GM19023 (cell line): ENCODE results near the gene JAKMIP1.

Source experiments
- ATAC-seq: cut with Tn5 transposase; IDR thresholded peaks from one replicate; pipeline ENCODE4 v1.9.1; 2021; ENCODE audit warnings: mild to moderate bottlenecking, moderate library complexity; ENCODE audit not compliant: unreplicated experiment

The JAKMIP1 gene

DNA sequence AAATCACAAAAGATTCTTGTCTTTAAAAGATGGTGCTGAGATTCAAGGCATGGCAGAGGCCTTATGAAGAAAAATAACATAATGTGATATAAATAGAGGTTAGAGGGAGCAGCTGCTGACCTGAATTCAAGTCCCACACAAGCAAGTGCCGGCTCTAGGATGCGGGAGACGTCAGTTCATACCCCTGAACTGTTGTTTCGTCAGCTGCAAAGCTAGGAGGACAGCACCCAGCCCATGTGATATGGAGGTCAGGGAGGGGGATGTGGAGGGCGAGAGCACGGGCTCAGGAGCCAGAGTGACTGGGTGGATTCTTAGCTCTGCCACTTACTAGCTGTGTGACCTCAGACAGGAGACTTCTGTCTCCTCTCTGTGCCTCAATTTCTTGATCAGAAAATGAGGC is 77.9 kb downstream of the JAKMIP1 start:
- ATAC-seq: no peak

DNA sequence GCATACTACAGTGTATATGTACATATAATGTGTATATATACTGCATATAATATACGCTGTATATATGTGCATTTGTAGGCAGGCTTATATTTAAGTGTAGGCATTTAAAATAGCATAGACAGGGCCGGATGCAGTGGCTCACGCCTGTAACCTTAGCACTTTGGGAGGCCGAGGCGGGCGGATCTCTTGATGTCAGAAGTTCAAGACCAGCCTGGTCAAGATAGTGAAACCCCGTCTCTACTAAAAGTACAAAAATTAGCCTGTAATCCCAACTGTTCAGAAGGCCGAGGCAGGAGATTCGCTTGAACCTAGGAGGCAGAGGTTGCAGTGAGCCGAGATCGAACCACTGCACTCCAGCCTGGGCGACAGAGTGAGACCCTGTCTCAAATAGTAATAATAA is 78.4 kb downstream of the JAKMIP1 start:
- no peak for ATAC-seq

DNA sequence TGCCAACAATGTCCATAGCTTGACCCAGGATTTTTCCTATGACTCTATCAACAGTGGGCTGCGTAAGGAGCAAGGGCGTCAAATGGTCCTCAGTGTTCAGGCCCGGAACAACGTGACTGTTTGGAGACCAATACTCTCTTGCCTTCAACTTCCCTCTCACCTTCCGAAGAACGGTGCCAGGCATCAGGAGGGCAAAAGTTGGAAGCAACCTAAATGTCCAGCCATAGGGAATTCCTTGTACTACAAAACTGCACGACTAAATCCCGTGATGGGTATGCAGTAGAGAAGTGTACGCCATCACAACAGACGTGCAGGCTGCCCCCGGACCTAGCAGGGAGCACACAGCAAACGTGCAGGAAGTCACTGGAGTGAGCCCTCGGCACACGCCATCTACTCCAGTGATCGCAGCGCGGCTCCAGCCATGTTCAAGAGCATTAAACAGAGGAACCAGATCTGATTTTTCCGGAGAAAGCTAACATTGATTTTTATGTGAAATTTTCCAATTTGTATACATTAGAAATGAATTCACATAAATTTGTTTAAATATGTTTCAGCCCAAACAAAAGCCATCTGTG is 79.0 kb downstream of the JAKMIP1 start:
- ATAC-seq: no peak

DNA sequence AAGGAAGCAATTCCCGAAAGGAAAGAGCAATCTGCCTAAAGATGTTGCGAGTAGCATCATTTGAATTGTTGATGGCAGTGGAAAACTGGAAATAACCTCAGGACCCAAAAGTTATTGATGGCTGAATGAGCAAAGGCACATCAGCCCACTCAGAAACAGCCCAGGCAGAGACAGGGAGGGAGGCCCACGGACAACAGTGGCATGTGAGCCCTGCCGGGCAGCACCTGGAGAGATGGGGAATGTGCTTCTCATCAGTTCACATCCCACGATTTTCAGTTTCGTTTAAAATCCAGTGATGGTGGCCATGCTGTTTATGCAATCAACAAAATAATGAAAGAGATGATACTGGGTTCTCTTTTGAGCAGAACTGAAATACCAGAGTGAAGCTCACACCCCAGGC is 80.0 kb downstream of the JAKMIP1 start:
- no peak for ATAC-seq

DNA sequence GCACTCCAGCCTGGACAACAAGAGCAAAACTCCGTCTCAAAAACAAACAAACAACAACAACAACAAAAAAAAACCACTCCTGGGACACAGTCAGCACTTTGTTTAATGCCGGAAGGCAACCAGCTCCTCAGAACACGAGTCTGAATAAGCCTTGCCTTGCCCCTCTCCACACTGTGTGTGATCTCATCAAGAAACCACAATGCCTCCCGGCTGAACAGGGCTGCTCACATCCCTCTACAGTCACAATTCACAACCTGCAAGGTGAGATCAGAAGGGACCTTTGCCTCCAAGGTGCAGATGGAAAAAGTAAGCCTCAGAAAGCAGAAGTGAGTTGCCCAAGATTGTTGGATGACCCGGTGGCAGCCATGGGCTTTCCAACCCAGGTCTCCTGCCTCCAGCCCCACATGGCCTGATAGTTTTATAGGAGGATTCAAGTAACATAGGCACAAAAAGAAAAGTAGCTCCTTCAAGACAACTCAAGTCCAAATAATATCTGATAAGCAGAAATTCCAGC is 80.8 kb downstream of the JAKMIP1 start:
- ATAC-seq: no peak

DNA sequence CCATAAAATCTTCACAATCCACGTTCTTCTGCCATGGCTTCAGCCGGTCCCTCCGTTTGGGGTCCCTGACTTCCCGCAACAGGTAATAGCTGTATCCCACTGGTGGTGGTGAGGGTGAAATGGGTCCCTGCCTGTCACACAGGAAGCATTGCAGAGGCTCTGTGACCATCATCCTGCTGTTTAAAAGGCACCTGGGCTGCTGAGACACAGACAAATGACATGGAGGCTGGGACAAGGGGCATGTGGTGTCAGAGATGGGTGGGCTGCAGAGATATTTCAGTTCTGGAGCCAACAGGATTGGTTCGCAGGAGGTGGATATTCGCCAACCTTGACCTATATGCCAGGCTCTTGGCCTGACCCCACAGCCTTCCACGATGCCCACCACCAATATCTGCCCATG is 82.1 kb downstream of the JAKMIP1 start:
- no peak for ATAC-seq

DNA sequence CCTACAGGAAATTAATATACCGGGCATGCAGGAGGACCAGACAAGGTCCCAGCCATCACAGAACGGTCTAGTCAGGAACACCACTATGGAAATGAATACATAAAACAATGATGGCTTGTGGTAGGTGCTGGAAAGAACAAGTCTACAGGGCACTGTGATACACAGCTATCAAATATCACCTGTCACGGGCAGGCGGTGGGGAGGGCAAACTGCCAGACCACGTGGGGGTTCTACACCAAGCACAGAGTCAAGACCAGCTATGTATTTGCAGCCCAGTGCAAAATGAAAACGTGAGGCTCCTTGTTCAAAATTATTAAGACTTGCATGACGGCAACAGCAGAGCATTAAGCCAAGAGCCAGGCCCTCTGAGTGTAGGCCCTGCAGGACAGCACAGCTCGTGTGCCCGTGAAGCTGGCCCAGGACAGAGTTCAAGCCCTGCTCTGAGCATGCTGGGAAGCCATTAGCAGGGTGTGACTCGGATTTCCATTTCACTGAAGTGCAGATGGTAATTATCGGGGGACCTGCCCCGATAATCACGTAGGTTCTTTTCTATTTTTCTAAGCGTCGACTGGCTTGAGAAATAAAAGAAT is 83.6 kb downstream of the JAKMIP1 start:
- ATAC-seq: no peak

DNA sequence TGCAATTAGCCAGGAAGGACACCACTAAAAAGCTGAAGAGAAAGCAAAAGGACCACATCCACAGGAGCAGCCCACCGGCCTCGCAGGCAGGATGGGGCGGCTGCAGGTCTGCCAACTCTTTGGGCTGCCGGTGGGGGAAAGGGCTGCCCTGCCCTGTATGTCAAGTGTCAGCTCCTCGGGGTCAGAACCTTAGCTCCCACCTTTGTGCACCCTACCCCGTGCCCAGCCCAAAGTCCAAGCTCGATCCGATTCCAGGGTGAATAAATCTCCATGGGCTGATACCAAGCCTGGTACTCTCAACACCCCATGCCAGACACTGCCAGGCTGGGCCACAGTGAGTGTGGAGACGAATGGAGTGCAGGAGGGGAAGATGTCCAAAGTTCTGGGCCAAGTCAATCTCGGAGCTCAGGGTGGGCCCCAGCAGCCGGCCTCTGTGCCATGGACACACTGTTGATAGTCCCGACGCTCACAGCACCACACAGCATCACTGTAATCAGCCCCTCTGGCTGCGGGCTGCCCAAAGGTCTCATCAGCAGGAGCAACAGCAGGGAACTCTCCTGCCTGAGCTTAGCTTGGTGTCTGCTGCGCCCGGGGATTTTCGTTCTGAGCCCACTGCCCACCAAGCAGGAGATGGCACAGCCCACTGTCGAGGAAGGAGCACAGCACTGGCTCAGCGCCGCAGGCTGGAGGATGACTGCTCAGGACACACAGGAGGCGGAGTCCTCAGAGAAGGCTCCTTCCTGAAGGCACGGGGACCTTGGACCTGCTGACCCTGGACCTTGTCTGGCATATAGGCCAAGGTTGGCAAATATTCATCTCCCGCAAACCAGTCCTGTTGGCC is 84.4 kb downstream of the JAKMIP1 start:
- ATAC-seq: no peak

DNA sequence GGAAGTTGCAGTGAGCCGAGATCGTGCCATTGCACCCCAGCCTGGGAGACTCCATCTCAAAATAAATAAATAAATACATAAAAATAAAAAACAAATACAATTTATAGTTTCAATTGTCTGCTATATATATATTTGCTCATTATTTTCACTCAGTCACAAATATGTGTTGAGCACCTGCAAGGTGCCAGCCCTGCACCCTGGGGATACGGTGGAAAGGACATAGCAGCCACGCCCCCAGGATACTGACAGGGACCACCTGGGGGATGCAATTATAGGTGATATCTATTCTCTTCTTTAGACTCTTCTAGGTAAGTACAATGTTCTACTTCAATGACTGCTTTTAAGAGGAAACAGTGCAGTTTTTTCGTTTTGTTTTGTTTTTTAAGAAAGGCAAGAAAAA is 85.0 kb downstream of the JAKMIP1 start:
- ATAC-seq: no peak

DNA sequence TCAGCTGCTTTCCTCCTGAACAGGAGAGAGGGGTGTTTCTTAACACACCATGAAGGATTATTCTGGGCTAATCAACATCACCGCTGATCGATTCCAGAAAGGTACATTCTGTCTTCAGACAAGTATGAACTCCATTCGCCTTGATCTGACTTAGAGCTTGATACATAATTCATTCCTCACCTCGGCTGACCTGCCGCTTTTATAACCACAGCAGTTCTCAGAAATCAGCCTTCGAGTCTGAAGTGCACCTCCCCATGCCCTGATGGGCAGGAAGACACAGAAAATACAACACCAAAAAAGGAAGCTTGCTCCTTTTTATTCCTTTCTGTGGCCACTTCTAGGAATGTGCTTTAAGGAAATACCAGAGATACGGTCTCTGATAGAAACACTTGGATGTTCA is 85.7 kb downstream of the JAKMIP1 start:
- no peak for ATAC-seq

DNA sequence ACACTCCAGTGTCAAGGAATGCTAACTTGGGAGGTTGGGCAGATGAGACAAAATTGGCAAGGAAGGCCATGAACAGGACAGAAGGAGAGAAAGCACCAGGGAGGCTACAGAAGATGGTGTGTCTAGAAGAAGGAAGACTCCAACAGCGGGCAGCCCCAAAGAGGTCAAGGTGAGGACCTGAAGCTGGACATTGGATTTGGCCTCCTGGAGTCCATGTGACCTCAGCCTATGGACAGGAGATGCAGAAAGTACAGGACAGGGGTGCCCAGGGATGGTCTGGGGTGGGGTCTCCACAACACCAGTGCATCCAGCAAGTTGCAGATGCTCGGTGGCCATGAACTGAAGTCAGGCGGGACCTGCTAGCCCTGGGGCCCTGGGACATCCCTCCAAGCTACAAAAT is 86.2 kb downstream of the JAKMIP1 start:
- no peak for ATAC-seq

DNA sequence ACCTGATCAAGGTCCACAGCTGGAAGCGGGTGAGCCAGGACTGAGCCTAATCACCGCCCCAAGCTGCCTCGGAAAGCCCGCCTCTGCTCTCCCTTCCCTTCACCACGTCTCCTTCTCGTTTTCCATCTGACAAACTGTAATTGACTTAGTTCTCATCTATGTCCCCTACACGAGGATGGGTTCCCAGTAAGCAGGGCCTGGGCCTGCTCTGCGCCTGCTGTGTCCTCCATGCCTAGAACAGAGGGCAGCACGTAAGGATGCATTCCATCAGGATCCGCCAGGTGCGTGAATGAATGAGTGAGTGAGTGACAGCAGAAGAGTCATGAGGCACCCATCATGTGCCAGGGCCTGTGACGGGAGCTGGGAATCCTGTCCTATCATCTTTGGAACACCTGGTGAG is 86.7 kb downstream of the JAKMIP1 start:
- no peak for ATAC-seq

DNA sequence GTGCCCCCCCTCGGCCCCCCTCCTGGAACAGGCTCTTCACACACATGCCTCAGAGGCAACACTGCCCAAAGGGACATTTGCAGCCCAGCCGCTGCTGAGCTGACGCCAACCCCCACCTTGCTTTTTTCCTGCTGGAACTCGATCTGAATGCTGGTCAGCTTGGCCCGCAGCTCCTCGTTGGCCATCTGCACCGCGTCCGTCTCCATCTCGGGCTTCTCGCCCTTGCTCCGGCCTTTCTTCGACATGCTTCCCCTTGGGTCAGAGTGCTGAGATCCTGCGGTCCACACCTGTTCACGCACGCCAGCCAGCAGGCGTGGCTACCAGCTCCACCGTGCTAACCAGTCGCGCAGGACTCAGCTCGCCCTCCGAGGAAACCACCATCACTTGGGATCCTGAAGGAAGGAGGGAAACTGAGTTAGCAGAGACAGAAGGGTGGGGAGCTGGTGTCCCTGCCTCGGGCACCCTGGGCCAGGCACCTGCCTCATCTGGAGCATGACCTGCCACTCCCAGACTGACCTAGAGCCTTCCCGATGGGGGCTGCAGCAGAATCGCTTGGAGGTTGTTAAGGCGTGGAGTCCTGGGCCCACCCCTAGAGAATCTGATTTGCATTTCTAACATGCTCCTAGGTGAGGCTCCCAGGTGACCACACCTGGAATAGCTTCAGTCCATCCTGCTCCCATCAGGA is 87.6 kb downstream of the JAKMIP1 start:
- ATAC-seq: no peak

DNA sequence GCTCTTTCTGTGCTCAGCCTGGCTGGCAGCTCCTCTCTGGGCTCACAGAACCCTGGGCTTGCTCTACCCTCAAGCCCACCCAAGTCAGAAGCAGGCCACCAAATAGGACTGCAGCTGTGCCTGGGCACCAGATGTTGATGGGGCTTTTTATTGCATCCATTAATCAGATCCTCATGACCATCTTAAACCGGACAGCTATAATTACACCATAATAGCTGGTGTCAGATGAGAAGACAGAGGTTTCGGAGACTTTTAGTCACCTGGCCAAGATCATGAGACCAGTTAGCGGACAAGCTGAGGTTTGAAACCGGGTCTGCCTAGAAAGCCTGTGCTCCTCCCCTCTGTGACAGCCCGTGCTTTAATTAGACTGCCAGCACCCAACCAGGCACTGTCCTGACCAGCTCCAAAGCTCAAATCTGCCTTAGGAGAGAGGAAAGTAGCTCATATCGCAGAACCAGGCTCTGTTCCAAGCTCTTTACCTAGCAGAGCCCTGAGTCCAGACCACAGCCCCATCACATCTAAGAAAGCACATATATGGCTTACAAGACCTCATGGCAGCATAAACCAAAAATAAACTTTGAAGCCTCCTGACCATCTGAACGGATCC is 88.9 kb downstream of the JAKMIP1 start:
- no peak for ATAC-seq

DNA sequence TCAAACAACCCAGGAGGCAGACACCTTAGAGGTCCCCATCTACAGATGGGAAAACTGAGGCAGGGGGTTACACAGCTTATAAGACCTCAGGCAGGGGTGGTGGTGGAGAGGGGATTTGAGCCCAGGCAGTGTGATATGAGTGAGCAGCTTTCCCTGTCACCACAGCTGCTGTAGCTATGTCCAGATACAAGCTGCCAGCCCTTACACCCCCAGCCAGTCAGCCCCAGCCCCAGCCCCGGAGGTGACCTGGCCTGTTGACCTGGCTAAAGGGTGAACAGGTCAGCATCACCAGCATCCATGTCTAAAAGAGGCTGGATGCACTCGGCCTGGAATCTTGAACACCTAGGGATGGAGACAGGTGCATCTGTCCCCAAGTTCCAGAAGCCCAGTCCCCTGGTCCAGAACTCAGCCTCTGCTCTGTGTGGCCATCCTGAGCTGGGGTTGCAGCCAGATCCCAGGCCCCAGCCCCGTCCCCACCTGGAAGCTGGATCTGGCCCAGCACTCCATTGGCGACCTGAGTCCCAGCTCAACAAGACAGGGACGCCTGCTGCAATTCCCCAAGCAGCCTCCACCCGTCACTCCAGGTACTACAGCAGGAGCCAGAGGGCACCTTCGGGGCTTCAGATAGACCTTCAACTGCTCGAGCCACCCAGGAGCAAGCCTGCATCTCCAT is 89.5 kb downstream of the JAKMIP1 start:
- ATAC-seq: no peak

DNA sequence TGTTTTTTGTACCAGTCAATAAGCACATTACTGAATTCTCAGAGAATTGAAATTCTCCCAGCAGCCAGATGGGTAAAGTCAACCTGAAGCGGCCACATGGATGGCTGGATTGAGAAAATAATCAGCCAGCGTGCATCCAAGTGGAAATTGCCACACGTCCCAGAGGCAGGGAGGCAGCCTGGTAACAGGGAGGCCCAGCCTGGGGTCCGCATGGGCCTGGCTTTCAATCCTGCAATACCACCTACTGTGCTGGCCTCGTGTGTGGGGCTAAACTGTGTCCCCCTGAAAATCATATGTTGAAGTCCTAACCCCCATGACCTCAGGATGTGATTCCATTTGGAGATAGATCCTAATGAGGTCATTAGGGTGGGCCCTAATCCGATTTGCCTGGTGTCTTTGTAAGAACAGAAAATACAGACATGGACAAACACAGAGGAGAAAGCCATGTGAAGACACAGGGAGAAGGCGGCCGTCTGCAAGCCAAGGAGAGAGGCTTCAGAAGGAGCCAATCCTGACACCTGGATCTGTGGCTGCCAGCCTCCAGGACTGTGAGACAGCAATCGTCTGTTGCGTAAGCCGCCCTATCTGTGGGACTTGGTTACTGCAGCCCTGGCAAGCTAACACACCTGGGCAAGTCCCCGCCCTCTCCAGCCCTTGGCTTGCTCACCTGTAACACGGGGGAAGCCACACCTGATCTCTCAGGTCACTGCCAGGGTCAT is 90.3 kb downstream of the JAKMIP1 start:
- ATAC-seq: no peak

DNA sequence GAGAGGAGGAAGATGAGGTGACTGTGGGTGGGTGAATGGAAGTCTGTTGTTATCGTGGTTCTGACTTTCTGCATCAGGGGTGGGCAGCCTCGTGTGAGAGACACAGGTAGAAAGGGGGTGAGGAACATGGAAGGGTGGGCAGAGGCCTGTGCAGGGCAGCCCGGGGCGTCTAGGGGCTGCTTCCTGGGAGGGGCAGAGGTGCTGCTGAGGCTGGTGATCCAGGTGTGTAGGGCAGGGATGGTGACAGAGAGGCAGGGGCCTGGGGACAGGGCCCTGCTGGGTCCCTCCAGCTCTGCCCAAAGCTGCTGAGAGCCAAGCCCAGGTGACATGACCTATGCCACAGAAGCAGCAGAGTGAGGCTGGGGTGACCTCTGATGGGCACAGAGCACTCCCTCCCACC is 92.5 kb downstream of the JAKMIP1 start:
- ATAC-seq: no peak

DNA sequence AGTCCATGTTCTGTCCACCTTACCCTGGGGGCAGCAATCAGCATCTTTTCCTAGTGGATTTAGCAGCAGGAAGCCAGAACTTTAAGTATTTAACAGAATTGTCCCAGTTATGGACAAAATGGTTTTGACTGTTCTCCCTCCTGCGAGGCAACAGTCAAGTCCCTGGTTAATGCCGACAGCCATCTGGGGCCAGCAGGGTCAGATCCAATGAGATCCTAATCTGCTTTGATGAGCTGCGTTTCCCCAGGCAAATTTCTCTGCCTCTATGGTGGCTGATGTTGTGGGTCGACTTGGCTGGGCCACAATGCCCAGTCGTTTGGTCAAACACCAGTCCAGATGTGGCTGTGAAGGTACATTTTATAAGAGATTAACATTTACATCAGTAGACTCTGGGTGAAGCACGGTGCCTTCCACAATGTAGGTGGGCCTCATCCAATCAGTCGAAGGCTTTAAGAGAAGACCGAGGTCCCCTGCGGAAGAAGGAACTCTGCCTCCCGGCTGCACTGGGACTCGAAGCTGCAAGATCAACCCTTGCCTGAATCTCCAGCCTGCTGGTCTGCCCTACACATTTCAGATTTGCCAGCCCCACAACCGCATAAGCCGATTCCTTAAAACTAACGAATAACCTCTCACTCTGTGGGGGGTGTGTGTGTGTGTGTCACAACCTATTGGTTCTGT is 93.1 kb downstream of the JAKMIP1 start:
- ATAC-seq: no peak

DNA sequence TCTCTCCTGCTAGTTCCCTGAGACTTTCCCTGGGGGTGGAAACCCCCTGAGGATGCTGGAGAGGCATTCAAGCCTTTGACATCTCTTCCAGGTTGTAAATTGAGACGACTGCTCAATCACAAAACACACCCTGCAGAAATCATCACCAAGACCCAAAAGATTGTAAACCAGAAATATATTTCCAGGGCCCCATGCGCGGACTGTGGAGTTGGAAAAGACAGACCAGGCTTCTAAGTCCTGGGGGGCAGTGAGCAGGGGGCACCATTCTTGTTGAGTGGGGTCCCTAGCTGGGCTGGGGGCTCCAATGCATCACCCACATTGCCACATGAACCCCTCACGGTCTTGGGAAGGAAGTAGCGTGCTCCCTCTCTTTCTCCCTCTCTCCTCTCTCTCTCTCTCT is 94.2 kb downstream of the JAKMIP1 start:
- ATAC-seq: no peak
